A549 (cell line): ENCODE measurements around the gene SSH2. TPM values are rescaled to one million over a fixed set of nuclear protein-coding genes. Genes with fewer than 3 reads are reported as not detected.
A peak's percentile ranks its signal among the peaks of the same experiment; 100 is the strongest.

Source experiments
- ATAC-seq, 2 experiments: fragments of 200-7000 bp in 1 of 2; fragments of >200 bp in 1 of 2; cut with Nextera tagmentation in 1 of 2; cut with Tn5 transposase in 1 of 2; 3 replicates each; pipeline versions ENCODE4 v1.8.0 to v1.9.1; 2018 to 2020; ENCODE audit warnings: mild to moderate bottlenecking in 1 of 2, moderate library complexity in 1 of 2
- CTCF ChIA-PET: fragments of 300-600 bp; sonication (Branson Sonifier 250); formaldehyde crosslinking; extraction: SDS; loops from one replicate; lab custom pipeline; 2021; ENCODE audit warnings: antibody characterized with exemption, inconsistent platforms; lab: Yijun Ruan, JAX
- POLR2A ChIA-PET: fragments of 350-600 bp; formaldehyde crosslinking; extraction: SDS; loops from one replicate; lab custom pipeline; 2021; ENCODE audit warnings: antibody characterized with exemption, inconsistent platforms; lab: Yijun Ruan, JAX
- DNase-seq, 2 experiments: peaks; one replicate each; pipeline versions ENCODE4 v3.0.0 to v3.0.0-alpha.2; 2011 to 2016; ENCODE audit warnings: low read depth in 1 of 2, low spot score in 1 of 2
- FAIRE-seq: peaks from 2 replicates; lab custom pipeline; 2011; peaks lifted over from hg19 to GRCh38; lab: Jason Lieb, UNC
- H3K27ac ChIP-seq, 2 experiments: fragments of >200 bp; sonication (Bioruptor Twin); formaldehyde crosslinking; 3 replicates each; pipeline ENCODE4 v1.5.1; 2016 to 2017
- H3K4me1 ChIP-seq: fragments of >200 bp; sonication (Bioruptor Twin); formaldehyde crosslinking; 3 replicates; pipeline ENCODE4 v1.6.1; 2016
- H3K4me2 ChIP-seq: fragments of >200 bp; sonication (Bioruptor Twin); formaldehyde crosslinking; 3 replicates; pipeline ENCODE4 v1.6.1; 2016
- H3K4me3 ChIP-seq: fragments of >200 bp; sonication (Bioruptor Twin); formaldehyde crosslinking; 3 replicates; pipeline ENCODE4 v1.5.1; 2016
- H3K9me3 ChIP-seq: fragments of >200 bp; sonication (Bioruptor Twin); formaldehyde crosslinking; 3 replicates; pipeline ENCODE4 v1.6.1; 2016
- CBX2 ChIP-seq: fragments of 200-600 bp; sonication (generic); IDR thresholded peaks from 2 replicates; pipeline ENCODE4 v1.6.1; 2016; ENCODE audit warnings: low read depth, mild to moderate bottlenecking, borderline replicate concordance
- CHD2 ChIP-seq: fragments of 150-350 bp; IDR thresholded peaks from 2 replicates; pipeline ENCODE4 v1.6.1; 2014; ENCODE audit warnings: low read length; ENCODE audit not compliant: partially characterized antibody
- CHD4 ChIP-seq: fragments of 200-600 bp; sonication (generic); IDR thresholded peaks from 2 replicates; pipeline ENCODE4 v1.6.1; 2016; ENCODE audit warnings: antibody characterized with exemption, mild to moderate bottlenecking, borderline replicate concordance
- EHMT2 ChIP-seq: fragments of 200-600 bp; sonication (generic); IDR thresholded peaks from 2 replicates; pipeline ENCODE4 v1.6.1; 2016; ENCODE audit warnings: antibody characterized with exemption, low read depth, mild to moderate bottlenecking, moderate library complexity
- ELK1 ChIP-seq: fragments of 150-350 bp; IDR thresholded peaks from 2 replicates; pipeline ENCODE4 v1.6.1; 2014; ENCODE audit warnings: low read depth, mild to moderate bottlenecking, low read length
- ESRRA ChIP-seq: fragments of 150-350 bp; IDR thresholded peaks from 2 replicates; pipeline ENCODE4 v1.6.1; 2014; ENCODE audit warnings: mild to moderate bottlenecking, low read length, borderline replicate concordance
- FOSL2 ChIP-seq, 2 experiments: fragments of 450-650 bp in 1 of 2; fragments of >200 bp in 1 of 2; sonication (Bioruptor Twin) in 1 of 2; formaldehyde crosslinking; IDR thresholded peaks; 2 replicates each; pipeline versions ENCODE4 v1.5.0 to v1.6.1; 2016 to 2020; ENCODE audit warnings: mild to moderate bottlenecking in 1 of 2, moderate library complexity in 1 of 2
- GATA3 ChIP-seq: IDR thresholded peaks from 2 replicates; pipeline ENCODE4 v1.6.1; 2012; ENCODE audit warnings: borderline replicate concordance
- HEYL ChIP-seq: fragments of 250-450 bp; sonication (Bioruptor Pico); IDR thresholded peaks from 2 replicates; pipeline ENCODE4 v1.8.0; 2021; ENCODE audit warnings: mild to moderate bottlenecking, moderate library complexity
- JUNB ChIP-seq: fragments of >200 bp; sonication (Bioruptor Twin); formaldehyde crosslinking; IDR thresholded peaks from 2 replicates; pipeline ENCODE4 v1.6.1; 2016
- MAFK ChIP-seq: fragments of 450-650 bp; IDR thresholded peaks from 2 replicates; pipeline ENCODE4 v1.6.1; 2014; ENCODE audit not compliant: partially characterized antibody
- MYC ChIP-seq: IDR thresholded peaks from 2 replicates; pipeline ENCODE4 v1.6.1; 2012; ENCODE audit warnings: mild to moderate bottlenecking, inconsistent platforms, low read length, improper control_type of control experiment, borderline replicate concordance
- NFE2L2 ChIP-seq: fragments of 150-350 bp; conservative IDR thresholded peaks from 2 replicates; pipeline ENCODE4 v1.6.1; 2014; ENCODE audit warnings: low read length
- NPAS2 ChIP-seq: fragments of 250-450 bp; sonication (Bioruptor Pico); IDR thresholded peaks from 2 replicates; pipeline ENCODE4 v1.8.0; 2022; ENCODE audit warnings: mild to moderate bottlenecking, moderate library complexity, borderline replicate concordance
- RCOR1 ChIP-seq: fragments of 150-350 bp; IDR thresholded peaks from 2 replicates; pipeline ENCODE4 v1.6.1; 2014; ENCODE audit warnings: antibody characterized with exemption, low read length, low read depth
- SMC3 ChIP-seq: fragments of >200 bp; sonication (Bioruptor Twin); formaldehyde crosslinking; IDR thresholded peaks from 3 replicates; pipeline ENCODE4 v1.6.1; 2018; ENCODE audit warnings: inconsistent platforms
- SREBF2 ChIP-seq: fragments of 450-650 bp; IDR thresholded peaks from 2 replicates; pipeline ENCODE4 v1.6.1; 2014; ENCODE audit warnings: mild to moderate bottlenecking, moderate library complexity
- USF2 ChIP-seq: fragments of 450-650 bp; IDR thresholded peaks from 2 replicates; pipeline ENCODE4 v1.6.1; 2014; ENCODE audit warnings: antibody characterized with exemption
- ZSCAN20 ChIP-seq: fragments of 250-450 bp; sonication (Bioruptor Pico); IDR thresholded peaks from 2 replicates; pipeline ENCODE4 v1.8.0; 2022; ENCODE audit warnings: mild to moderate bottlenecking, moderate library complexity
- WGBS: methylation state at CpG from one replicate; pipeline ENCODE4 v1.1.6; 2017; ENCODE audit errors: missing lambda C conversion rate; 5-methylcytosine and 5-hydroxymethylcytosine counted together
- polyA plus RNA-seq, 4 experiments: library from polyadenylated mRNA; depleted of rRNA in 3 of 4; stranded (reverse); fragments of >200 nt; fragmentation: RNase III in 1 of 4; extraction: RNeasy Plus Mini Kit Qiagen cat#74134 plus additional on column Dnase treatment in 1 of 4; gene quantifications; 2 replicates in 3 of 4; 3 replicates in 1 of 4; pipeline ENCODE4 v1.2.3, GENCODE V29; 2011 to 2017
- TF ChIP-seq, protein P1 (sequence below): IDR thresholded peaks from 2 replicates; pipeline ENCODE4 v1.6.1; 2012; ENCODE audit warnings: low read depth, borderline replicate concordance
- TF ChIP-seq, protein P2 (sequence below): fragments of 250-450 bp; sonication (Bioruptor Pico); IDR thresholded peaks from 2 replicates; pipeline ENCODE4 v1.5.0; 2020; ENCODE audit warnings: low read depth, mild to moderate bottlenecking, moderate library complexity
- TF ChIP-seq, protein P3 (sequence below): fragments of >200 bp; sonication (Bioruptor Twin); formaldehyde crosslinking; IDR thresholded peaks from 2 replicates; pipeline ENCODE4 v1.6.1; 2016

Gene SSH2
- polyA plus RNA-seq, 2 of the 4 experiments (the other 2 are of a cell fraction): 20.7 to 24.5 TPM

DNA sequence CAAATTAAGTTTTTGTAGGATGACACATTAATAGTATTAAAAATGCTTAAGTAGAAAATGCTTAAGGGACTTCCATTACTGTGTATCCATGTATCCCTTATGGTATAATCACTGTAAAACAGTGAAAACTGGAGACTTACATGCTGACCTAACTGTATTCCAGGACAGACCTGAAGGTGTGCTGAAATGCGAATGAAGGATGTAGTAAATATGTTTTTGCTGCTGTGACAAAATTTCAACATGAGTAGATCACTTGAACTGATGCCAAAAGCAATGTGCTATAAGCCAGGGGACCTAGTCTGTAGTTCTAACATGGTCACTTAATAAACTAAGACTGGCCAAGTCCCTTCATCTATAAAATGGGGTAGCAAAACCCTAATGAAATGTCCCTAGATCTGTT, 165.3 kb downstream of the SSH2 start:
- ChIA-PET CTCF (interaction anchor here (1.5 to 5.0 kb wide), 4 partner anchors 15 to 127 kb away, joined by 3 to 32 read pairs (median 12); no protein-coding TSS in a partner anchor), POLR2A (no interaction called here)
- no peaks in the 10 kb centered on the region for H3K9me3 ChIP-seq
- peak; percentile 59 for FAIRE-seq
- H3K4me3 ChIP-seq: no peak overlapping the region
- WGBS: 79% methylated on average over 1 of the region's 1 CpG
- ATAC-seq: no peak
- H3K4me2 ChIP-seq: no peak overlapping the region
- TF ChIP-seq JUNB (no peak), MAFK (peak; percentile 74)
- H3K27ac ChIP-seq: no peak overlapping the region
- DNase-seq: no peak
- H3K4me1 ChIP-seq: peaks cover 13% of the 10 kb centered on the region; the same call in 2 of the 3 replicates

GRCh38 chr17:29764217-29764616, 165.8 kb downstream of the SSH2 start:
- WGBS: 84% methylated on average over 2 of the region's 2 CpGs
- H3K4me2 ChIP-seq: no peak overlapping the region
- CTCF ChIA-PET: interaction anchor here (0.9 to 5.0 kb wide), 4 partner anchors 15 to 124 kb away, joined by 4 to 32 read pairs (median 13); no protein-coding TSS in a partner anchor
- FAIRE-seq: peak; percentile 61
- no peak for DNase-seq
- ATAC-seq: no peak
- H3K4me1 ChIP-seq: peaks cover 13% of the 10 kb centered on the region; the same call in 2 of the 3 replicates
- no peak overlapping the region for H3K4me3 ChIP-seq
- TF ChIP-seq CHD2: no peak
- no peak for TF ChIP-seq RCOR1
- TF ChIP-seq ZSCAN20 (CRISPR knock-in tag): no peak
- TF ChIP-seq NFE2L2: no peak
- TF ChIP-seq, protein P1, sequence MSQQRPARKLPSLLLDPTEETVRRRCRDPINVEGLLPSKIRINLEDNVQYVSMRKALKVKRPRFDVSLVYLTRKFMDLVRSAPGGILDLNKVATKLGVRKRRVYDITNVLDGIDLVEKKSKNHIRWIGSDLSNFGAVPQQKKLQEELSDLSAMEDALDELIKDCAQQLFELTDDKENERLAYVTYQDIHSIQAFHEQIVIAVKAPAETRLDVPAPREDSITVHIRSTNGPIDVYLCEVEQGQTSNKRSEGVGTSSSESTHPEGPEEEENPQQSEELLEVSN: no peak
- TF ChIP-seq SMC3: no peak
- TF ChIP-seq, protein P2, sequence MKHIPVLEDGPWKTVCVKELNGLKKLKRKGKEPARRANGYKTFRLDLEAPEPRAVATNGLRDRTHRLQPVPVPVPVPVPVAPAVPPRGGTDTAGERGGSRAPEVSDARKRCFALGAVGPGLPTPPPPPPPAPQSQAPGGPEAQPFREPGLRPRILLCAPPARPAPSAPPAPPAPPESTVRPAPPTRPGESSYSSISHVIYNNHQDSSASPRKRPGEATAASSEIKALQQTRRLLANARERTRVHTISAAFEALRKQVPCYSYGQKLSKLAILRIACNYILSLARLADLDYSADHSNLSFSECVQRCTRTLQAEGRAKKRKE: no peak
- no peak for TF ChIP-seq HEYL (CRISPR knock-in tag)
- TF ChIP-seq NPAS2 (CRISPR knock-in tag): no peak
- TF ChIP-seq CHD4: no peak
- no peak for TF ChIP-seq ELK1
- no peak for TF ChIP-seq CBX2
- no peak for TF ChIP-seq MYC
- TF ChIP-seq ESRRA: no peak
- TF ChIP-seq, protein P3, sequence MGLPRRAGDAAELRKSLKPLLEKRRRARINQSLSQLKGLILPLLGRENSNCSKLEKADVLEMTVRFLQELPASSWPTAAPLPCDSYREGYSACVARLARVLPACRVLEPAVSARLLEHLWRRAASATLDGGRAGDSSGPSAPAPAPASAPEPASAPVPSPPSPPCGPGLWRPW: no peak
- TF ChIP-seq EHMT2: no peak
- no peak for TF ChIP-seq USF2
- TF ChIP-seq FOSL2 (IDR thresholded peaks at IDR 0.05): no peak
- no peak for TF ChIP-seq FOSL2 (CRISPR knock-in tag; IDR thresholded peaks at IDR 0.05)
- TF ChIP-seq SREBF2: no peak
- no peak for TF ChIP-seq GATA3
- POLR2A ChIA-PET: interaction anchor here (0.5 kb wide), 1 partner anchor 58 kb away, joined by 3 read pairs; no protein-coding TSS in a partner anchor
- no peak overlapping the region for H3K27ac ChIP-seq
- H3K9me3 ChIP-seq: no peaks in the 10 kb centered on the region
